ENCODE data around the gene SNAP25. TPM values are rescaled to one million over a fixed set of nuclear protein-coding genes. Genes with fewer than 3 reads are reported as not detected.

SNAP25 gene
- total and polyA plus RNA-seq, 10 donors: 0.04 to 0.80 (median 0.12) TPM; not detected in 6

DNA sequence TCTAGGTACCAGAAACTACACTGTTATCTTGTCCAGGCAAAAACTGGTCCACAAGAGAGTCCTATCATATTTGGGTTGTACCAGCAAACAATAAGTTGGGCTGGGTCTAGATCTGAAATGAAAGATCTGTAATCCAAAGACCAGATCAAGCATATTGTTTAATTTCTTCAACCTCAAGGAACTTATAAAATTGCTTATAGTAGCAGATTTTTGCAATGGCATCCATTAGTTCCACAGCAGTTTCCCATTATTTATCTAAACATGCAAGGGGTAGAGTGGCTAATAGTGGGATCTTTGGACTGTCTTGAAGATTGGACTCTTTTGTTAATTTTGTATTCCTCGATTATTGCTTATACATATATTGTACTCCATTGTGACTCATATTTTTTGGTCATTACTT lies 40.5 kb upstream of the SNAP25 start:
- TF ChIP-seq POLR2A (IDR thresholded peaks at IDR 0.05) (no peak), POLR2AphosphoS5 (IDR thresholded peaks at IDR 0.05) (no peak)
- TF ChIP-seq, protein P1, sequence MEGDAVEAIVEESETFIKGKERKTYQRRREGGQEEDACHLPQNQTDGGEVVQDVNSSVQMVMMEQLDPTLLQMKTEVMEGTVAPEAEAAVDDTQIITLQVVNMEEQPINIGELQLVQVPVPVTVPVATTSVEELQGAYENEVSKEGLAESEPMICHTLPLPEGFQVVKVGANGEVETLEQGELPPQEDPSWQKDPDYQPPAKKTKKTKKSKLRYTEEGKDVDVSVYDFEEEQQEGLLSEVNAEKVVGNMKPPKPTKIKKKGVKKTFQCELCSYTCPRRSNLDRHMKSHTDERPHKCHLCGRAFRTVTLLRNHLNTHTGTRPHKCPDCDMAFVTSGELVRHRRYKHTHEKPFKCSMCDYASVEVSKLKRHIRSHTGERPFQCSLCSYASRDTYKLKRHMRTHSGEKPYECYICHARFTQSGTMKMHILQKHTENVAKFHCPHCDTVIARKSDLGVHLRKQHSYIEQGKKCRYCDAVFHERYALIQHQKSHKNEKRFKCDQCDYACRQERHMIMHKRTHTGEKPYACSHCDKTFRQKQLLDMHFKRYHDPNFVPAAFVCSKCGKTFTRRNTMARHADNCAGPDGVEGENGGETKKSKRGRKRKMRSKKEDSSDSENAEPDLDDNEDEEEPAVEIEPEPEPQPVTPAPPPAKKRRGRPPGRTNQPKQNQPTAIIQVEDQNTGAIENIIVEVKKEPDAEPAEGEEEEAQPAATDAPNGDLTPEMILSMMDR (IDR thresholded peaks at IDR 0.05 in 8 of 11, conservative IDR thresholded peaks at IDR 0.05 in 3 of 11): no peak
- H3K4me3 ChIP-seq: no peak overlapping the region
- no peak for DNase-seq
- 73 to 91% (median 82%) methylated on average over 1 of the region's 1 CpG for WGBS, 5 donors
- H3K27ac ChIP-seq: no peak overlapping the region
- peaks cover 0 to 18% (median 4%) of the 10 kb centered on the region in 7 donors for H3K27me3 ChIP-seq (replicated peaks in 1 of 7)
- H3K4me1 ChIP-seq: no peaks in the 10 kb centered on the region
- H3K36me3 ChIP-seq: no peaks in the 10 kb centered on the region
- no peaks in the 10 kb centered on the region for H3K9me3 ChIP-seq
- intact Hi-C loops (cut with DNase I; ENCODE audit: low total_unique reads): no loop called here

DNA sequence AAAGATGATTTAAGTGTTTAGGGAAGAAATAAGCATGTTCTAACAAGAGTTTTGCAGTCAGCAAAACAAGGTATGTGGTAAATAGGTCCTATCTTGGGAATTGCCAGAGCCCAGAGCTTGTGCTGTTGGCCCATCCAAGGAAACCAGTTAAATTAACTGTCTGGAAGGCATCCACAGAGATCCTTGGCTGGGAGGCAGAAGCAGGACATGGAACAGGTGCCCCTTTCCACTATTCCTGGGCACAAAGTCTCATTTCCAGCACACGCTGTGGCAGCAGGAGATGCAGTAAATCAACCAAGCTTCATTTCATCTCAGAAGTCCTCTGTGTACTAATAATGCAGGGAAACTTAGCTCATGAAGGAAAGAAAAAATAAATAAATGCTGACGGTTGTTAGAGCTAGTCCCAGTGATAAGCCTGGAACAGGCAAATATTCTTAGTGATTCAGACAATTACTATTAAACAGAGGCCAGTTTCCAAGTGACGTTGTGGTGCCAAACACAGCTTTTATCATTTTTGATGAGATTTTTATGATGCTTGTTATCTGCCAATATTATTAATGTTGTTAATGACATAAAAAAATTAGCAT lies 39.8 kb upstream of the SNAP25 start:
- Histone ChIP-seq H3K4me3 (no peak overlapping the region), H3K36me3 (no peaks in the 10 kb centered on the region), H3K27ac (no peak overlapping the region), H3K27me3 (replicated peaks in 1 of 7) (peaks cover 0 to 11% (median 0%) of the 10 kb centered on the region in 7 donors), H3K9me3 (no peaks in the 10 kb centered on the region), H3K4me1 (no peaks in the 10 kb centered on the region)
- DNase-seq: no peak
- WGBS, 5 donors: 81 to 94% (median 87%) methylated on average over 3 of the region's 3 CpGs
- intact Hi-C loops (cut with DNase I; ENCODE audit: low total_unique reads): no loop called here
- TF ChIP-seq POLR2AphosphoS5 (IDR thresholded peaks at IDR 0.05) (no peak), POLR2A (IDR thresholded peaks at IDR 0.05) (no peak)
- TF ChIP-seq, protein P1 (IDR thresholded peaks at IDR 0.05 in 8 of 11, conservative IDR thresholded peaks at IDR 0.05 in 3 of 11): no peak

DNA sequence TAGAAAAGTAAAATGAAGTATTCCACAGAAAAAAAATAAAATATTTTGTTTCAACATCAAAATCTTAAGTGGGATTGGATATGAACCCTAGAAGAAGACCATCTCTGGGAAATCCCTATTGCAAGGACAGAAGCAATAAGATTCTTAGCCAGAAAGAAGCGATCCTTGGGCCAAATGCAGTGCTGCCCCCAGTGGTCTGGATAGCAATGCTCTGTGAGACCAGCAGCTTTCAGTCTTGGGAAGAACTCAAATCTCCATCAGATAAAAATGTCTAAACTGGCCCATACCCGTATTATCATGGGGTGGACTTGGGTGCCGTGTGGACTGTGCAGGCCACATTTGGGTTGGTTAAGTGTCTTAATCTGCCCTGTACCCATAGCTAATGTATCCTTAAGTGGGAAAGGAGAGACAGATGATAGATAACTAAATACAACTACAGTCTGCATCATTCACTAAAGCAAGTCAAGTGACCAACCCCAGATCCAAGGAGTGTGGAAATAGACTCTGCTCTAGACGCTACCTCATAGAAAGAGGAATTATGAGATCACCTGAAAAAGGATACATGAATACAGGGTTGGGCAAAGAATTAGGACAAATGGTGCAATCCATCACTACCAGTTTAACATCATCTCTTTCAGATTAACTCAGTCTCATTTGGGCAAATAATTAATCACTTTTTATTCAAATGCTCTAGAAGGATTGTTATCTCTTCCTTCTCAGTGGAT lies 38.9 kb upstream of the SNAP25 start:
- Histone ChIP-seq H3K27ac (no peak overlapping the region), H3K4me1 (no peaks in the 10 kb centered on the region), H3K36me3 (no peaks in the 10 kb centered on the region), H3K27me3 (replicated peaks in 1 of 7) (peaks cover 0 to 4% (median 0%) of the 10 kb centered on the region in 7 donors), H3K4me3 (no peak overlapping the region), H3K9me3 (no peaks in the 10 kb centered on the region)
- 78 to 89% (median 88%) methylated on average over 4 of the region's 4 CpGs for WGBS, 5 donors
- intact Hi-C loops (cut with DNase I; ENCODE audit: low total_unique reads): no loop called here
- TF ChIP-seq, protein P1 (IDR thresholded peaks at IDR 0.05 in 8 of 11, conservative IDR thresholded peaks at IDR 0.05 in 3 of 11): peak in 1 of 11 experiments; percentile 16
- no peak for TF ChIP-seq POLR2A (IDR thresholded peaks at IDR 0.05)
- no peak for TF ChIP-seq POLR2AphosphoS5 (IDR thresholded peaks at IDR 0.05)
- DNase-seq: no peak

DNA sequence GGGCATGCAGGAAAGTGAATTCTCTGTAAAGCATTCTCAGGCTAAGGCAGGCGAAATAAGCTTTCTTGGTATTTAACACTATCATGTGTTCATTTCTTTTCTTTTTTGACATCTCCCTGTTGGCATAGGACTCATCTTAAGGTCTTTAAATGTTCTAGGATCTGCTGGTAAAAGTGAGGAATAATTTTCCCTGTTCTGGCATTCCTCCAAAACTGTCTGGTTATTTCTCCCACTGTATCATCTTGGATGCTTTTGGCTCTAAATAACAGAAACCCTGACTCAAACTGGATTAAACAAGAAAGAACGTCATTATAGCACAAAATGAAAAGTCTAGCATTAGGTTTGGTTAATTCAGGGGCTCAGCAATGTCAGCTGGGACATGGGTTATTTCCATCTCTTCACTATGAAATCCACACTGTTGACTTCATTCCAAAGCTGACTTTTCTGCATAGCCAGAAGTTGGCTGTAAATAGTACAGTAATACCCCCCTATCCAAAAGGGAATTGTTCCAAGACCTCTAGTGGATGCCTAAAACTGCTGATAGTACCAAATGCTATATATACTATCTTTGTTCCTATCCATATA lies 37.9 kb upstream of the SNAP25 start:
- TF ChIP-seq POLR2A (IDR thresholded peaks at IDR 0.05): no peak
- TF ChIP-seq, protein P1 (IDR thresholded peaks at IDR 0.05 in 8 of 11, conservative IDR thresholded peaks at IDR 0.05 in 3 of 11): no peak
- TF ChIP-seq POLR2AphosphoS5 (IDR thresholded peaks at IDR 0.05): no peak
- Histone ChIP-seq H3K4me3 (no peak overlapping the region), H3K9me3 (peaks cover 0 to 9% (median 4%) of the 10 kb centered on the region in 8 donors), H3K27me3 (replicated peaks in 1 of 7) (peaks cover 0 to 3% (median 0%) of the 10 kb centered on the region in 7 donors), H3K4me1 (no peaks in the 10 kb centered on the region), H3K36me3 (no peaks in the 10 kb centered on the region), H3K27ac (no peak overlapping the region)
- DNase-seq: no peak
- 68 to 85% (median 78%) methylated on average over 2 of the region's 2 CpGs for WGBS, 5 donors
- intact Hi-C loops (cut with DNase I; ENCODE audit: low total_unique reads): no loop called here
